Brain microvascular endothelial cell (primary cell): ENCODE data around the gene ZGPAT.

Source experiments
- DNase-seq: peaks from one replicate; pipeline ENCODE4 v3.0.0-alpha.2; 2020
- H3K27ac ChIP-seq: fragments of 250-450 bp; sonication (Bioruptor Pico); 2 replicates; pipeline ENCODE4 v1.5.1; 2020; ENCODE audit warnings: mild to moderate bottlenecking, moderate library complexity
- H3K27me3 ChIP-seq: fragments of 250-450 bp; sonication (Bioruptor Pico); replicated peaks from 2 replicates; pipeline ENCODE4 v1.5.1; 2020; ENCODE audit warnings: mild to moderate bottlenecking
- H3K36me3 ChIP-seq: fragments of 250-450 bp; sonication (Bioruptor Pico); replicated peaks from 2 replicates; pipeline ENCODE4 v1.5.1; 2020; ENCODE audit warnings: mild to moderate bottlenecking
- H3K4me3 ChIP-seq: 2 replicates; pipeline ENCODE4 v1.5.1; 2011; ENCODE audit warnings: low read depth, mild to moderate bottlenecking, control low read depth, low read length, moderate library complexity
- CTCF ChIP-seq: IDR thresholded peaks from 2 replicates; pipeline ENCODE4 v1.5.1; 2011; ENCODE audit warnings: low read depth, mild to moderate bottlenecking, moderate library complexity, low read length, control low read depth, inconsistent platforms; ENCODE audit errors: missing control alignments
- in situ Hi-C: cut with HindIII; loops from 2 replicates; pipeline ENCODE4 v1.10.0; 2017; ENCODE audit warnings: low sequenced_read_pairs, low pct_ligation_motif_present

ZGPAT gene

DNA sequence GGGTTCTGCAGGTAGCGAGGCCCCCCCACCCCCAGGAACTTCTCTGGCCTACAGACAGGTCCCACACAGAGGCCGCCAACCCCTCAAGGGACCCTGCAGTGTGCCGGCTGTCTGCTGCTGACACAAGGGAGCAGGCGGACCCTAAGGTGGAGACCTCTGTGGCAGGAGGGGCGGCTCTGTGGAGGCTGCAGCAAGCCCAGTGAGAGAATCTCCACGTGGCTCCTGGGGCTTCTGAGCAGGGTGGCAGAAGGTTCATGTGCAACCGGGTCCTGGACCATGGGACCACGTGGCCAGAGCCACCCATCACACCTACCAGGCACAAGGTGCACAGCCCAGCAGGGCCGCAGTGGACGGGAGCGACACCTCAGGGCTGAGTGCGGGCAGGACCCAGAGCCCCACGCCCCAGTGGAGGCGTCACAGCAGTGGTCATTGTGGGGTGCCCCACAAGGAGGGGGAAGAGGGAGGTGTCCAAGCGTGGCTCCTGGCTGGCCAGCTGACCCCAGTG lies 4.3 kb upstream of the ZGPAT start:
- H3K36me3 ChIP-seq: peaks cover 26% of the 10 kb centered on the region
- H3K27ac ChIP-seq: no peak overlapping the region
- no peak for TF ChIP-seq CTCF
- no peak for DNase-seq
- in situ Hi-C loops: no loop called here
- H3K27me3 ChIP-seq: no peaks in the 10 kb centered on the region
- no peak overlapping the region for H3K4me3 ChIP-seq

- no peak overlapping the region for H3K4me3 ChIP-seq
Observed at GRCh38 chr20:63703976-63704748, 3.7 kb upstream of the ZGPAT start.

GRCh38 chr20:63704749-63705117 lies 3.1 kb upstream of the ZGPAT start:
- no peaks in the 10 kb centered on the region for H3K27me3 ChIP-seq
- H3K36me3 ChIP-seq: peaks cover 34% of the 10 kb centered on the region
- in situ Hi-C loops: no loop called here
- TF ChIP-seq CTCF: no peak
- no peak for DNase-seq
- H3K4me3 ChIP-seq: no peak overlapping the region
- H3K27ac ChIP-seq: no peak overlapping the region

More at GRCh38 chr20:63703976-63704748, 3.7 kb upstream of the ZGPAT start:
- in situ Hi-C loops: no loop called here
- no peak for TF ChIP-seq CTCF
- DNase-seq: no peak
- Histone ChIP-seq H3K27ac (no peak overlapping the region), H3K27me3 (no peaks in the 10 kb centered on the region), H3K36me3 (peaks cover 32% of the 10 kb centered on the region)

DNA sequence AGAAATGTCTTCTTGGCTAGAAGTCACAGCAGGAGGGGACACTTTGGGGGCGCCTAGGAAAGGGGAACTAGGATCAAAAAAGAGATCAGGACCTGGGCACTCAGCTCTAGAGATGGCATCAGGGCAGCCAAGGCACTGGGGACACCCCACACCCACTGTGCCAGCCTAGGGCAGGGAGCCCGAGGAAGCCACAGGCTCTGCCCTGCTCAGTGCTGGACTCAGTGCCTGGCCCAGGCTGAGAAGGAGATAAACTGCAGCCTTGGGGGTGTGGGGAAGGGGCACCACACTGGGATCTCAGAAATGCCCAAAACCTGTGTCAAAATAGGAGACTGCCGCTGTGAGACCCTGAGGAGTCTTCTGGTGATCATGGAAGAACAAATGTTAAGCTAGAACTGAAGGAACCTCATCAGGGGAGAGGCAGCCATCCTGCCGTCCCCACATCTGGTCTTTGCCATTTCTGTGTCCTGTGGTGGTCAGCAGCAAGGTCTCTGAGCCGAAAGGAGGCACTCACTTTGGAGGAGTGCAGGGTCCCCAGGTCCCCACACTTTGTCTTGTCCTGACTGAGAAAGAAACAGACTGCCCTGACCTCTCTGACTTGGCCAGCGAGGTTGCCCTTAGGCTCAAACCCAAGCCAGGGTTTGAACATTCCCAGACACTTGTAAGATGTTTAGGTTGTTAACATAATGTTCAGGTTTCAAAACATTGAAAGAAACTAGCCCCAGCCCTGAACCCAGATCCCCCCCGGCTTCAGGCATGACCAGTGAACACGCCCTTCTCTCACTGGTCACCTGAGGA lies 2.4 kb upstream of the ZGPAT start:
- Histone ChIP-seq H3K27me3 (no peaks in the 10 kb centered on the region), H3K36me3 (peaks cover 31% of the 10 kb centered on the region), H3K27ac (no peak overlapping the region), H3K4me3 (no peak overlapping the region)
- no peak for DNase-seq
- in situ Hi-C loops: no loop called here
- no peak for TF ChIP-seq CTCF

- DNase-seq: no peak
- no peaks in the 10 kb centered on the region for H3K27me3 ChIP-seq
- peak overlapping the region; percentile 83 for H3K27ac ChIP-seq
- no peak for TF ChIP-seq CTCF
- H3K36me3 ChIP-seq: peaks cover 34% of the 10 kb centered on the region
- peak overlapping the region; percentile 80 for H3K4me3 ChIP-seq
- in situ Hi-C loops: no loop called here
Observed at GRCh38 chr20:63706027-63706695, 1.7 kb upstream of the ZGPAT start.
